Gastroesophageal sphincter (tissue), 3 donors: ENCODE measurements around the gene RRP15.

Experiments used
- CTCF ChIP-seq, 4 experiments: fragments of 200-600 bp in 2 of 4; fragments of 450-650 bp in 2 of 4; sonication (generic) in 1 of 4; IDR thresholded peaks; one replicate each; pipeline ENCODE4 v1.5.1; 2017 to 2019; ENCODE audit warnings: antibody characterized with exemption in 4 of 4, mild to moderate bottlenecking in 2 of 4, moderate library complexity in 2 of 4
- POLR2A ChIP-seq, 2 donors: fragments of 450-650 bp; IDR thresholded peaks; one replicate each; pipeline ENCODE4 v1.6.1; 2017; ENCODE audit warnings: antibody characterized with exemption in 2 of 2, mild to moderate bottlenecking in 2 of 2, moderate library complexity in 1 of 2

GRCh38 chr1:218317061-218317460 is 32.0 kb downstream of the RRP15 start:
- TF ChIP-seq CTCF (IDR thresholded peaks at IDR 0.05) (no peak), POLR2A (IDR thresholded peaks at IDR 0.05) (no peak)
